Vagina (tissue), 2 donors: ENCODE data around the gene PICALM. TPM values are rescaled to one million over a fixed set of nuclear protein-coding genes. Genes with fewer than 3 reads are reported as not detected.

ENCODE experiments used
- DNase-seq, 2 donors: peaks; one replicate each; pipeline ENCODE4 v3.0.0-alpha.2; 2017; ENCODE audit errors: extremely low spot score in 2 of 2
- H3K27ac ChIP-seq: fragments of 200-600 bp; sonication (generic); one replicate; pipeline ENCODE4 v1.5.1; 2019
- H3K27me3 ChIP-seq: fragments of 200-600 bp; sonication (generic); one replicate; pipeline ENCODE4 v1.5.1; 2019
- H3K36me3 ChIP-seq, 2 donors: fragments of 200-600 bp; sonication (generic); one replicate each; pipeline ENCODE4 v1.5.1; 2017 to 2019
- H3K4me1 ChIP-seq: fragments of 200-600 bp; sonication (generic); one replicate; pipeline ENCODE4 v1.5.1; 2019
- H3K4me3 ChIP-seq, 2 donors: fragments of 200-600 bp; sonication (generic); 1 replicate in 1 of 2; 2 replicates in 1 of 2; pipeline ENCODE4 v1.5.1; 2016 to 2019
- H3K9me3 ChIP-seq: fragments of 200-600 bp; sonication (generic); one replicate; pipeline ENCODE4 v1.5.1; 2019
- CTCF ChIP-seq, 3 experiments: fragments of 450-650 bp in 2 of 3; fragments of 200-600 bp in 1 of 3; sonication (generic) in 1 of 3; IDR thresholded peaks; one replicate each; pipeline ENCODE4 v1.5.1; 2017 to 2019; ENCODE audit warnings: antibody characterized with exemption in 3 of 3, mild to moderate bottlenecking in 2 of 3, moderate library complexity in 2 of 3
- POLR2A ChIP-seq, 2 donors: fragments of 450-650 bp; IDR thresholded peaks; one replicate each; pipeline ENCODE4 v1.6.1; 2017; ENCODE audit warnings: antibody characterized with exemption in 2 of 2, mild to moderate bottlenecking in 2 of 2, moderate library complexity in 2 of 2
- POLR2AphosphoS5 ChIP-seq, 2 donors: sonication (generic); formaldehyde crosslinking; IDR thresholded peaks; one replicate each; pipeline ENCODE4 v1.9.0; 2017; ENCODE audit warnings: antibody characterized with exemption in 2 of 2, mild to moderate bottlenecking in 2 of 2, low read depth in 1 of 2; ENCODE audit not compliant: insufficient read depth in 1 of 2
- intact Hi-C: fragments of 100-400 bp; cut with DNase I; formaldehyde crosslinking; loops from one replicate; pipeline ENCODE4 v1.15.1; 2023
- total RNA-seq: library from RNA; depleted of rRNA; stranded (reverse); fragments of >200 nt; gene quantifications from one replicate; pipeline ENCODE4 v1.2.3, GENCODE V29; 2016

PICALM gene
- total RNA-seq, 1 donor from 2014 or later: 237 TPM

- H3K27me3 ChIP-seq: no peaks in the 10 kb centered on the region
- no peaks in the 10 kb centered on the region for H3K4me1 ChIP-seq
- intact Hi-C loops: no loop called here
- TF ChIP-seq CTCF (IDR thresholded peaks at IDR 0.05): no peak
- no peak for TF ChIP-seq POLR2A (IDR thresholded peaks at IDR 0.05)
- TF ChIP-seq POLR2AphosphoS5 (IDR thresholded peaks at IDR 0.05; ENCODE audit: insufficient read depth in 1 of 2, low read depth in 1 of 2): no peak
- no peak overlapping the region for H3K27ac ChIP-seq
- H3K9me3 ChIP-seq: no peaks in the 10 kb centered on the region
- H3K36me3 ChIP-seq: no peaks in the 10 kb centered on the region
- no peak for DNase-seq
- H3K4me3 ChIP-seq: no peak overlapping the region
Measured at GRCh38 chr11:86103808-86104207, 34.9 kb upstream of the PICALM start.

GRCh38 chr11:86101941-86102407 is 33.1 kb upstream of the PICALM start:
- TF ChIP-seq CTCF (IDR thresholded peaks at IDR 0.05) (no peak), POLR2A (IDR thresholded peaks at IDR 0.05) (no peak), POLR2AphosphoS5 (IDR thresholded peaks at IDR 0.05; ENCODE audit: insufficient read depth in 1 of 2, low read depth in 1 of 2) (no peak)
- intact Hi-C loops: no loop called here

GRCh38 chr11:86101493-86101892 is 32.6 kb upstream of the PICALM start:
- TF ChIP-seq CTCF (IDR thresholded peaks at IDR 0.05): no peak
- TF ChIP-seq POLR2A (IDR thresholded peaks at IDR 0.05): no peak
- TF ChIP-seq POLR2AphosphoS5 (IDR thresholded peaks at IDR 0.05; ENCODE audit: insufficient read depth in 1 of 2, low read depth in 1 of 2): no peak
- Histone ChIP-seq H3K27me3 (no peaks in the 10 kb centered on the region), H3K4me3 (no peak overlapping the region), H3K27ac (no peak overlapping the region), H3K9me3 (no peaks in the 10 kb centered on the region), H3K36me3 (no peaks in the 10 kb centered on the region), H3K4me1 (no peaks in the 10 kb centered on the region)
- no peak for DNase-seq
- intact Hi-C loops: no loop called here

More at GRCh38 chr11:86101941-86102407, 33.1 kb upstream of the PICALM start:
- H3K27me3 ChIP-seq: no peaks in the 10 kb centered on the region
- no peaks in the 10 kb centered on the region for H3K36me3 ChIP-seq
- no peaks in the 10 kb centered on the region for H3K9me3 ChIP-seq
- H3K4me3 ChIP-seq: no peak overlapping the region
- H3K4me1 ChIP-seq: no peaks in the 10 kb centered on the region
- DNase-seq: no peak
- H3K27ac ChIP-seq: no peak overlapping the region

- DNase-seq: no peak
- no peaks in the 10 kb centered on the region for H3K4me1 ChIP-seq
- no peaks in the 10 kb centered on the region for H3K36me3 ChIP-seq
- no peaks in the 10 kb centered on the region for H3K9me3 ChIP-seq
- intact Hi-C loops: no loop called here
- H3K27me3 ChIP-seq: no peaks in the 10 kb centered on the region
- no peak overlapping the region for H3K27ac ChIP-seq
- H3K4me3 ChIP-seq: no peak overlapping the region
- TF ChIP-seq CTCF (IDR thresholded peaks at IDR 0.05) (no peak), POLR2AphosphoS5 (IDR thresholded peaks at IDR 0.05; ENCODE audit: insufficient read depth in 1 of 2, low read depth in 1 of 2) (no peak), POLR2A (IDR thresholded peaks at IDR 0.05) (no peak)
Measured at GRCh38 chr11:86099874-86100273, 31.0 kb upstream of the PICALM start.

- H3K9me3 ChIP-seq: no peaks in the 10 kb centered on the region
- H3K27me3 ChIP-seq: no peaks in the 10 kb centered on the region
Measured at GRCh38 chr11:86097980-86098379, 29.1 kb upstream of the PICALM start.

More at GRCh38 chr11:86097980-86098379, 29.1 kb upstream of the PICALM start:
- H3K27ac ChIP-seq: no peak overlapping the region
- H3K36me3 ChIP-seq: no peaks in the 10 kb centered on the region
- intact Hi-C loops: no loop called here
- H3K4me3 ChIP-seq: no peak overlapping the region
- no peak for DNase-seq
- H3K4me1 ChIP-seq: no peaks in the 10 kb centered on the region
- TF ChIP-seq POLR2AphosphoS5 (IDR thresholded peaks at IDR 0.05; ENCODE audit: insufficient read depth in 1 of 2, low read depth in 1 of 2) (no peak), CTCF (IDR thresholded peaks at IDR 0.05) (no peak), POLR2A (IDR thresholded peaks at IDR 0.05) (no peak)
